GM18951 (cell line): ENCODE results near the gene SLC47A1.
"Not testable (repeated sequence)": the region's sequence is repeated elsewhere in the genome, so short reads cannot be mapped to it uniquely, and the experiment has no call there.

ENCODE experiments used
- POLR2A ChIP-seq: IDR thresholded peaks from 4 replicates; pipeline ENCODE4 v1.6.1; 2011; ENCODE audit warnings: mild to moderate bottlenecking; ENCODE audit not compliant: insufficient read length, insufficient read depth; ENCODE audit errors: extremely low read depth
- in situ Hi-C: fragments of 300-500 bp; cut with MboI; formaldehyde crosslinking; loops from one replicate; pipeline ENCODE4 v1.12.0; 2022; ENCODE audit warnings: low sequenced_read_pairs, mixed read lengths, inconsistent platforms; ENCODE audit not compliant: unreplicated experiment

The SLC47A1 gene

DNA sequence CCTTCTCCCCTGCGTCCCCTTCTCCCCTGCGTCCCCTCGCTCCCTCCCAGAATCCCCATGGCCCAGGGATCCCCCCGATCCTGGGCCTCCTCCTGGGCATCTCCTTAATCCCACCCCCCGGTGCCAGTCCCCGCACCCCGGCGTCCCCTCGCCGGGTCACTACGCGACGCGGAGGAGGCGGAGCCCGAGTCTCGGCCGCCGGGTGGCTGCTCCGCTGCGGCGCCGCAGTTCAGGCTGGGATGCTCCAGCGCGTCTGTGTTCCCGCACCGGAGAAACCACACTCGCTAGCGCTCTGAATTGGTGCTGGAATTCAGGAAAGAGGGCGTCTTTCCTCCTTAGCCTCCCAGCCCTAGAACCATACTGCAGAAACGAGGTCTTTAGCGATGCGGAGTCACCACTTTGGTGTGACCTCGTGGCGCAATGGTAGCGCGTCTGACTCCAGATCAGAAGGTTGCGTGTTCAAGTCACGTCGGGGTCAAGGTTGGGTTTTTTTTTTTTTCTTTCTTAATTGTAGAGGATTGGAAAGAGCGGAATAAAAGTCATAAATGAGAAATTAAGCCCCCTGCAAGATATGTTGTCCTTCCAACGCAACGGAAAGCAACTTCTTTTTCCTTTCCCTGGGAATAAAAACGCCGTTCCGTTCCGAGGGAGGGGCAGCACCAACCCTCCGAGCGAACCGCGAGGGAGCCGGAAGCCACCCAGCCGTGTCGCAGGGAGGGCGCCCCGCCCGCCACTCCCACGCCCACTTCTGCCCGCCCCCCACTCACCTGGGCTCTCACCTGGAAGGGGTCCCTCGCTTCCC is 25.7 kb upstream of the SLC47A1 start:
- in situ Hi-C loops: no loop called here

DNA sequence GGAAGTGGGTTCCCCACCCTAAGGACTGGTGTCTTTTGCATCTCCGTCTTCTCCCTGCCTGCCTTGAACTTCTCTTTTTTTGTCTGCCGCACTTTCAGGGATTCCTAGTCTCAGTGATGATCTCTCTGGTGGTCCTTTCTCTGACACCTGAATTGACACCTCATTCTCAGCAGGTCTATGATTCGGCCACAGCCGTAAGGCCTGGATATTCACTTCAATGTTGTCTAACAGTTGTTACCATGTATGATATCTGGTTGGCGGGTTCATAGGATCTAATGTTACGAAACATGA is 25.1 kb upstream of the SLC47A1 start:
- no peak for TF ChIP-seq POLR2A
- in situ Hi-C loops: no loop called here

More for the DNA sequence above, 25.7 kb upstream of the SLC47A1 start:
- TF ChIP-seq POLR2A: no peak

DNA sequence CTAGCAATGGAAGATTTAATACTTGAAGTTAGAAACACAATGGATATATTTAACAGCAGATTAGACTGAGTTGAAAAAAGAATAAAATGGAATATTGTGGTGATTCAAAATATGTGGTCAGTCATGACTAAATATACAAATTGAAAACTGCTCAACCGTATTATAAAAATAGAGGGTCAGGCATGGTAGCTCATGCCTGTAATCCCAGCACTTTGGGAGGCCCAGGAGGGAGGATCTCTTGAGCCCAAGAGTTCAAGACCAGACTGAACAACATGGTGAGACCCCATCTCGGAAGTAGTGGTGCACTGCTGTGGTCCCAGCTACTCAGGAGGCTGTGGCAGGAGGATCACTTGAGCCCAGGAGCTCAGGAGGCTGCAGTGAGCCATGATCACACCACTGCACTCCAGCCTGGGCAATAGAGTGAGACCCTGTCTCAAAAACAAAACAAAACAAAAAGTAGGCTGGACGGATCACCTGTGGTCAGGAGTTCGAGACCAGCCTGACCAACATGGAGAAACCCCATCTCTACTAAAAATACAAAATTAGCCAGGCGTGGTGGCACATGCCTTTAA is 24.3 kb upstream of the SLC47A1 start:
- in situ Hi-C loops: not testable (repeated sequence)

DNA sequence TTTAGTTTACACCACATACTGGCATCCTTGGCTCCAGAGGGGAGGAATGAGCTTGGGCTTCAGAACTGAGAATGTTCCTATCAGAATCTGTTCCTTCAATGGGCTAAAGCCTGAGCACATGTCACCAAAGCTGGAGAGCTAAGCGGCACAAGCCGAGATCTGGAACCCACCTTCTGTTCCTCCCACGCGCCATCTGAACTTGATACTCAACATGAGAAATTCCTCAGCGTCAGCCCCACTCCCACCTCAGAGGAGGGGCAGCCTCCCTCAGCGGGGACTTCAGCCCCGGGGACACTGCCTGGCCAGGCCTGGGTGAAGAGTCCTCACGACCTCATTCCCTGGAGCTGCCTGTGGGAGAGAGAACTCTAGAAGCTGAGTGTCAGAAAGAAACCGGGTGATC is 22.8 kb upstream of the SLC47A1 start:
- TF ChIP-seq POLR2A: no peak
- in situ Hi-C loops: loop anchor here (10.0 kb wide), 1 partner anchor 254 kb away; no protein-coding TSS in a partner anchor

DNA sequence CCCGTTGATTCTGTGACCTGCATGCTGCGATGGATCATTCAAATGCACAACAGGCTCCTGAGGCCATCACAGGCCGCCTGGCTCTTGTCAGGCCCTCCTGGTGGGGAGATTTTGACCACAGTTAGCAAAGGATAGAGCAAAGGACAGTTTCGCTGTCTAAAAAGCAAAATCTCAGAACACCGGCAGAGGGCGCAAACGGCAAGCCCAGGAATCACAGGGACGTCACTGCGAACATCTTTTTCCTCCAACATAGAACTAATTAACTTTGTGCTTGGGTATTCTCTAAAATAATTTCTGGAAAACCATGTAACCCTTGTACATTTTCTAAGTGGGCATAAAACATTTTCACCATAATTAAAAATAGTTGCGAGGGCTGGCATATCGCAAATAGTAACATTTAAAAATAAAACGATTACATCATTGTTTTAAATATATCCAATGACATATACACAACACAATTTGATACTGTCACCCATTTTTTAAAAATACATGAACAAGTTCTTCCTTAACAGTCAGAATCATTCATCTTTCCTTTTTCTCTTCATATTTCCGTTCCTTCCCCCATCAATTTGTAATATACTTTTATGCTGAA is 19.7 kb upstream of the SLC47A1 start:
- in situ Hi-C loops: loop anchor here (10.0 kb wide), 1 partner anchor 251 kb away; no protein-coding TSS in a partner anchor
- no peak for TF ChIP-seq POLR2A

DNA sequence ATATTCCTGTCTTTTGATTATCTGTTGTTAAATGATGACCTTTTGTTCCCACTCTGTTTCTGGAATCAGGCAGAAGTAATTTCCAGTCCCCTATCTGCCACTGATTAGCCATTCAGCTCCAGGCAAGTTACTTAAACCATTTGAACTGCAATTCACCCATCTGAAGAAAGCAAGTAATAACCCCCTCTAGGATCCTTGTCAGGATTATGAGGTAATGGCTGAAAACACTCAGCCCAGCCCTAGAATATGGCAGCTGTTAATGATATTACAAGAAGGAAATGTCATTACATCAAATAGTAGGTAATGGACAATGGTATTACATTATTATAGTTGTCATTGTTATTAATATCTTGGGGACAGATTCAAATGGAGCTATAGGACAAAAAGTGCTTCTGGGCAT is 16.0 kb upstream of the SLC47A1 start:
- in situ Hi-C loops: loop anchor here (10.0 kb wide), 1 partner anchor 247 kb away; no protein-coding TSS in a partner anchor
- no peak for TF ChIP-seq POLR2A

DNA sequence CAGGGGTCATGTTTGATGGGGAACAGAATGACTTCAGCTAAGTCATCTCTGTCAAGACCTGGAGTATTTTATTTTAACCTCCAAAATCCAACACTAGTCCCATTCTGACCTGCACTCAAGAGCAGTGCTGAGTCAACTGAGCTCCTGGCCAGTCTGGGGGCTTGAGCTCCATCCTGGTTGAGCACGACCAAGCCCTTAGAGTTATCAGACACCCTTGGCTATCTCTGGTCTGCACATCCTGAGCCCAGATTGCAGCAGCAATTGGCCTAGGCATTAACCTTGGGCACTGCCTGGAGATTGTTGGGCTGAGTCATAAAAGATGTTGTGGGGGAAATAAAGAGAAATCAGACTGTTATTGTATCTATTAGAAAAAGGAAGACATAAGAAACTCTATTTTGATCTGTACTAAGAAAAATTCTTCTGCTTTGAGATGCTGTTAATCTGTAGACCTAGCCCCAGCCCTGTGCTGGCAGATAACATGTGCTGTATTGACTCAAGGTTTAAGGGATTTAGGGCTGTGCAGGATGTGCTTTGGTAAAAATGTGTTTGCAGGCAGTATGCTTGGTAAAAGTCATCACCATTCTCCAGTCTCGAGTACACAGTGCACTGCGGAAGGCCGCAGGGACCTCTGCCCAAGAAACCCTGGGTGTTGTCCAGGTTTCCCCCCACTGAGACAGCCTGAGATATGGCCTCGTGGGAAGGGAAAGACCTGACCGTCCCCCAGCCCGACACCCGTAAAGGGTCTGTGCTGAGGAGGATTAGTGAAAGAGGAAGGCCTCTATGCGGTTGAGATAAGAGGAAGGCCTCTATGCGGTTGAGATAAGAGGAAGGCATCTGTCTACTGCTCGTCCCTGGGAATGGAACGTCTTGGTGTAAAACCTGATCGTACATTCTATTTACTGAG is 14.0 kb upstream of the SLC47A1 start:
- in situ Hi-C loops: loop anchor here (10.0 kb wide), 1 partner anchor 245 kb away; no protein-coding TSS in a partner anchor

DNA sequence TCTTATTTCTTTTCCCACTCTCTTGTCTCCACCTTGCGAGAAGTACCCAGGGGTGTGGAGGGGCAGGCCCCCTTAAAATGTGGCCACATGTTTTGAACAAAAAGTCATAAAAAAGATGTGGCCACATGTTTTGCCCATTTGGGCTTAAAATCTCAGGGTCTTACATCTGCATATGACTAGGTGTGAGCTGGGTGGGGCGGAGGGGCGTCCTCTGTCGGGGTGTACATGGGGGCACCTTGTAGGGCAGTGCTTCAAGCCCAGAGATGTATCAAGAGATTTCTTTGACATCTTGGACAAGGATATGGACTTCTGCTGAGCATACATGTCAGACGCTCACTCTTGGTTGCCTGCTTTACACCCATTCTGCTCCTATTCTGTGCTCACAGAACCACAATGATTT is 13.0 kb upstream of the SLC47A1 start:
- no peak for TF ChIP-seq POLR2A
- in situ Hi-C loops: no loop called here

DNA sequence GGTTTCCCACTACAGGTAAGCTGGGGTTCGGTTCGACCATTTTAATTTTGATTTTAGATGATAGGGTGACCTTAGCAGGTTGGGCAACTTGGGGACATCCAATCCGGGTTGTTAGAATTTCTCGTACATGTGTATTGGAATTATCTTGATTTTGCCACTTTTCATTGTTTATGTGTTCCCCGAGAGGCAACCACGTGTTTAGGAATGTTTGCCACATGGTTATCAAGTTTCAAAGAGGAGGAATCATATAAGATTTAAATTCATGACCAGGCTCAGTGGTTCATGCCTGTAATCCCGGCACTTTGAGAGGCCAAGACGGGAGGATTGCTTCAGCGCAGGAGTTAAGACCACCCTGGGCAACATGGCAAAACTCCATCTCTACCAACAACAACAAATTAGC is 10.0 kb upstream of the SLC47A1 start:
- in situ Hi-C loops: no loop called here
- no peak for TF ChIP-seq POLR2A

DNA sequence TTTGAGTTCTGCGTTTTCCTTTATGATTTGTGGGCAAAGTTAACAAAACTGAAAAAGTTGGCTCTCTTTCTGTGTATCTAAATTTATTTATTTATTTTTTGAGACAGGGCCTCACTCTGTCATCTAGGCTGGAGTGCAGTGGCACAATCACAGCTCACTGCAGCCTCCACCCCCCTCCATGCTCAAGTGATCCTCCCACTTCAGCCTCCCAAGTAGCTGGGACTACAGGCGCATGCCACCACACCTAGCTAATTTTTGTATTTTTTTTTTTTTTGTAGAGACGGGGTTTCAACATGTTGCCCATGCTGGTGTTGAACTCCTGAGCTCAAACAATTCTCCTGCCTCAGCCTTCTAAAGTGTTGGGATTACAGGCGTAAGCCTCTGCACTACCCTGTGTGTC is 6.7 kb upstream of the SLC47A1 start:
- in situ Hi-C loops: not testable (repeated sequence)

DNA sequence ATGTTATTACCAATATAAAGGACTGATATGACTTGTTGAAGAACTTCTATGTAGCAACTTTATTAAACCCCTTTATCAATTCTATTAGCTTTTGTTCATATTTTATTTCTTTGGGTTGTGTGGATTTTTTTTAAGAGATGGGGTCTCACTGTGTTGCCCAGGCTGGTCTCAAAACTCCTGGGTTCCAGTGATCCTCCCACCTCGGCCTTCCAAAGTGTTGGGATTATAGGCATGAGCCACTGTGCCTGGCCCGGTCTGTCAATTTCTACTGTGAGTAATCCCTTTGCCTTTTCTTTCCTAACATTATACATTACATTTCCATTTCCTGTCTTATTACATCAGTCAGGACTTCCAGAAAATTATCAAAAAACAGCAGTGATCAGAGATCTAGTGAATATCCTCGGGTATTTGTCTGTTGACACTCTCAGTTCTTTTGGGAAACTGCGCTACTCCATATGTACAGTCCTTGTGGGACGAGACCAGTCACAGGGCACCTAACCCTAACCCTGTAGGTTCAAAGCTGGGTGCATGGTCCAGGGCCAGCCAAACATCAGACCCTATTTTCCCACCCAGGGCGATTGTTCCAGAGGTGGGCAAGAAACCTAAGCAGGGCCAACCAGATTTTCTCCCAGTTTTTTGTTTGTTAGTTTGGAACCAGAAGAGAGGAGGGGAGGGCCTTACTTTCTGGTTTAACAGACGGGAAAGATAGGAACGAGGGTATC is 1.7 kb upstream of the SLC47A1 start:
- no peak for TF ChIP-seq POLR2A
- in situ Hi-C loops: no loop called here

DNA sequence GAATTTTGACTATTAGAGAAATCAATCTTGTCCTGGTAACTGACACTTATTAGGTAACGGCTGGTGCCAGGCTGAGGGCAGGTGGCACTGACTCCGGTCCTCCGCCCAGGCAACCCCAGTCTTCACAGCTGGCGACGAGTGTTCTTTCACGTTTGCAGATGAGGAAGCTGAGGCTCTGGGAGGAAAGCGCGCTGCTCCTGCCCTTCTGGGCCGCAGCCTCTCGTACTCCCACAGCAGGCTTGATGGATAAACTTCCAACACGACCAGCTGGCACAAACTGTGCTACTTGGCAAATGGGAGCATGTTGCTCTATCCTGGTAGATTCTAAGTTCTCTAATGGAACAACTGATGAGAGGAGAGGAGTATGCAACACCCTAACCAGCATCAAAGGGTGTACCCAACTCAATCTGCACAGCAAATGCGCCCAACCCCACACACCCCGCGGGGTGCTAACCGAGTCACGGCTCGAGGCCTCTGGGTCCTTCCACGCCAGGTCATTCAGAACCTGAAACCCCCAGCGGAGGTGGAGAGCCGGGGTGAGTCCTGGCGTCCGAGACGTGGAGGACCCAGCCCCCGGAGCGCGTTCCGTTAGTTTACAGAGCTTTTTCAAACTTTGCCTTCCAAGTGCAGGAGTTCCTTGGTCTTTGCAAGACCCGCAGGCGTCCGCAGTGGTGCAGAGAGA is 477 bp upstream of the SLC47A1 start:
- in situ Hi-C loops: no loop called here
- no peak for TF ChIP-seq POLR2A
